ENCODE measurements around the gene PIGP. TPM values are rescaled to one million over a fixed set of nuclear protein-coding genes. Genes with fewer than 3 reads are reported as not detected.
A peak's percentile ranks its signal among the peaks of the same experiment; 100 is the strongest.

PIGP gene
- total and polyA plus RNA-seq, 9 of the 15 experiments (the other 6 are each of a cell fraction or from before 2014, with no cell fraction given), result 18.3 to 122 (median 35.6) TPM

- WGBS (ENCODE audit: insufficient coverage, low coverage, missing lambda C conversion rate), result 9% methylated on average over 3 of the region's 3 CpGs
- FAIRE-seq (no peak), ATAC-seq (peak; percentile 50), DNase-seq (ENCODE audit: extremely low read depth in 1 of 4, low spot score in 3 of 4) (peak in 1 of 4 experiments; percentile 58)
- no peaks in the 10 kb centered on the region for H3K9me3 ChIP-seq (replicated peaks; ENCODE audit: control insufficient read depth, insufficient read depth, low read depth, low read length)
- peaks cover 19% of the 10 kb centered on the region for H4K20me1 ChIP-seq (replicated peaks; ENCODE audit: control insufficient read depth, insufficient read depth, low read length)
- peaks cover 75% of the 10 kb centered on the region for H3K79me2 ChIP-seq (ENCODE audit: control insufficient read depth, insufficient read depth, low read length)
- CTCF ChIA-PET (ENCODE audit: low intra/inter-chr PET ratio), result interaction anchor here (3.0 kb wide), 1 partner anchor 109 kb away, joined by 35 read pairs; no protein-coding TSS in a partner anchor
- 0 out of 4 replicates have a peak overlapping the region, but pooled peaks of 1 of the 2 experiments have one; percentile 9 for H3K9ac ChIP-seq (ENCODE audit: insufficient read depth in 1 of 2, low read depth in 2 of 2, low read length in 2 of 2)
- BruUV-seq (replicated peaks), result no TSS peak
- H3K9me1 ChIP-seq (ENCODE audit: control insufficient read depth, insufficient read depth, low read length), result peaks cover 4% of the 10 kb centered on the region
- H3K4me1 ChIP-seq (replicated peaks in 1 of 2; ENCODE audit: control insufficient read depth in 2 of 2, insufficient read depth in 2 of 2, low read length in 2 of 2), result peaks cover 7 to 32% of the 10 kb centered on the region in 2 experiments; a peak in 4 of 5 replicates
- H3K4me2 ChIP-seq (ENCODE audit: insufficient read depth, low read length), result 0 out of 2 replicates have a peak overlapping the region, but pooled peaks have one; percentile 2
- H2AFZ ChIP-seq (ENCODE audit: low read depth, low read length), result no peak overlapping the region
- no peak overlapping the region for H3K4me3 ChIP-seq
- POLR2A ChIA-PET, result interaction anchor here (0.6 to 1.4 kb wide), 2 partner anchors 12 to 69 kb away, joined by 3 read pairs; no protein-coding TSS in a partner anchor
- in situ Hi-C loops (cut with MboI), result loop anchor here (10.0 kb wide), 1 partner anchor 111 kb away; no protein-coding TSS in a partner anchor
- H3K27me3 ChIP-seq (ENCODE audit: control insufficient read depth in 2 of 2, insufficient read depth in 2 of 2, low read length in 2 of 2), result no peaks in the 10 kb centered on the region
- peaks cover 32% of the 10 kb centered on the region for H3K36me3 ChIP-seq (ENCODE audit: control insufficient read depth, insufficient read depth, low read length)
- intact Hi-C loops (cut with micrococcal nuclease), result loop anchor here (10.0 kb wide), 1 partner anchor 289 kb away; no protein-coding TSS in a partner anchor
- no peak overlapping the region for H3K27ac ChIP-seq (ENCODE audit: extremely low read depth, low read depth, low read length)
- peak; percentile 90 for TF ChIP-seq TEAD4 (IDR thresholded peaks at IDR 0.05; ENCODE audit: low read length)
- TF ChIP-seq TEAD4 (CRISPR knock-in tag; IDR thresholded peaks at IDR 0.05; ENCODE audit: borderline replicate concordance), result no peak
- TF ChIP-seq DEAF1 (CRISPR knock-in tag; IDR thresholded peaks at IDR 0.05), result no peak
- peak; percentile 76 for TF ChIP-seq SOX6 (IDR thresholded peaks at IDR 0.05)
- TF ChIP-seq KDM1A (IDR thresholded peaks at IDR 0.05), result peak; percentile 81 to 85
- no peak for TF ChIP-seq MTA1 (IDR thresholded peaks at IDR 0.05; ENCODE audit: borderline replicate concordance)
- TF ChIP-seq ZNF507 (tag; conservative IDR thresholded peaks at IDR 0.05), result no peak
- 0 out of 2 replicates have a peak, but pooled peaks have one; percentile 36 for TF ChIP-seq ZKSCAN8 (CRISPR knock-in tag; IDR thresholded peaks at IDR 0.05)
- no peak for TF ChIP-seq KLF6 (CRISPR knock-in tag; IDR thresholded peaks at IDR 0.05; ENCODE audit: borderline replicate concordance)
- no peak for TF ChIP-seq PRPF4 (IDR thresholded peaks at IDR 0.05; ENCODE audit: insufficient read depth, low read depth, low read length, poor library complexity, severe bottlenecking)
- no peak for TF ChIP-seq CEBPB (tag; IDR thresholded peaks at IDR 0.05)
- no peak for TF ChIP-seq NFXL1 (CRISPR knock-in tag; IDR thresholded peaks at IDR 0.05)
- TF ChIP-seq, protein P1, sequence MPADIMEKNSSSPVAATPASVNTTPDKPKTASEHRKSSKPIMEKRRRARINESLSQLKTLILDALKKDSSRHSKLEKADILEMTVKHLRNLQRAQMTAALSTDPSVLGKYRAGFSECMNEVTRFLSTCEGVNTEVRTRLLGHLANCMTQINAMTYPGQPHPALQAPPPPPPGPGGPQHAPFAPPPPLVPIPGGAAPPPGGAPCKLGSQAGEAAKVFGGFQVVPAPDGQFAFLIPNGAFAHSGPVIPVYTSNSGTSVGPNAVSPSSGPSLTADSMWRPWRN (IDR thresholded peaks at IDR 0.05; ENCODE audit: low read depth), result no peak
- peak; percentile 68 for TF ChIP-seq CCNT2 (IDR thresholded peaks at IDR 0.05; ENCODE audit: borderline replicate concordance, extremely low read depth, insufficient read length, low read depth, low read length)
- no peak for TF ChIP-seq SMAD4 (CRISPR knock-in tag; conservative IDR thresholded peaks at IDR 0.05)
- no peak for TF ChIP-seq ZBTB9 (CRISPR knock-in tag; IDR thresholded peaks at IDR 0.05)
- no peak for TF ChIP-seq HCFC1 (IDR thresholded peaks at IDR 0.05; ENCODE audit: low read depth, low read length)
Measured at GRCh38 chr21:37085726-37086125, 12.9 kb upstream of the PIGP start.

Measured in K562 (cell line).